ENCODE data around the gene STK39.

DNA sequence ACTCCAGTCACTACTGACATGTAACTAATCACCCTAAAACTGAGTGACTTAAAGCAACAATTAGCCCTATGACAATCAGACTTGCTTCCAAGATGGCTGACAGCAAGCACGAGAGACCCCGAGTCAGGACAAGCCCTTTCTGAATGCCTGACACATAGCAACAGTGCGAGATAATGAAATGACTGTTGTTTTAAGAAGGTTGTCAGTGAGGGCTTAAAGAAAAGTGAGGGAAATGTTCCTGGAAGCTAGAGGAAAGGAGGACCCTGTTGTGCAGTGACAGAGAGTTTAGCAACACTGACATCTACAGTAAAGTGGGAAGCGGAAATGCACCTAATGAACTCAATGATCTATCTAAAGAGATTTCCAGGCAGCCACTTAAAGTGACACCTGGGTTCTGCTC lies 163.1 kb downstream of the STK39 start:
- TF ChIP-seq YY1 (IDR thresholded peaks at IDR 0.05; ENCODE audit: insufficient read depth, insufficient read length) (no peak), ZNF274 (IDR thresholded peaks at IDR 0.05; ENCODE audit: low read depth, low read length) (no peak)
